ENCODE data around the gene MAP3K13.

The MAP3K13 gene

DNA sequence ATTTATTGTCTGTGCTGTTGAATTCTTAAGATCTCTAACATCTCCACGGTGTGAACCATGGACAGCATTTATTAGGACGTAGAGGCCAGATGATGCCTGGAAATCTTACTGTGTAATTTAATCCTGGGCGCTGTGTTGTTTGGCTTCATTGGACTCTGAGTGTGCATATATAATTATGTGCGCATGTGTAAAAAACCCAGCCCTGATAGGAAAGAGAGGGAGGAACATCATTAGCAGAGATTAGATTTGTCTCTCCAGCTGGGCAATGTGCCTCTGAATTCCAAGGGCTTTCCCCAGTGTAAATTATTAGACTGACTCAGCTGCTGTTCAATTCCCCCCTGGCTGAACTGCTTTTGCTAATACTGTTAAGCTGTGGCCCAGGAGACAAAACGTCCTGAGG lies 39.6 kb downstream of the MAP3K13 start:
- in situ Hi-C loops (cut with MboI; ENCODE audit: low pct_unique_long_range_greater_than_20kb, low sequenced_read_pairs, unreplicated experiment) = no loop called here
- TF ChIP-seq, protein P1, sequence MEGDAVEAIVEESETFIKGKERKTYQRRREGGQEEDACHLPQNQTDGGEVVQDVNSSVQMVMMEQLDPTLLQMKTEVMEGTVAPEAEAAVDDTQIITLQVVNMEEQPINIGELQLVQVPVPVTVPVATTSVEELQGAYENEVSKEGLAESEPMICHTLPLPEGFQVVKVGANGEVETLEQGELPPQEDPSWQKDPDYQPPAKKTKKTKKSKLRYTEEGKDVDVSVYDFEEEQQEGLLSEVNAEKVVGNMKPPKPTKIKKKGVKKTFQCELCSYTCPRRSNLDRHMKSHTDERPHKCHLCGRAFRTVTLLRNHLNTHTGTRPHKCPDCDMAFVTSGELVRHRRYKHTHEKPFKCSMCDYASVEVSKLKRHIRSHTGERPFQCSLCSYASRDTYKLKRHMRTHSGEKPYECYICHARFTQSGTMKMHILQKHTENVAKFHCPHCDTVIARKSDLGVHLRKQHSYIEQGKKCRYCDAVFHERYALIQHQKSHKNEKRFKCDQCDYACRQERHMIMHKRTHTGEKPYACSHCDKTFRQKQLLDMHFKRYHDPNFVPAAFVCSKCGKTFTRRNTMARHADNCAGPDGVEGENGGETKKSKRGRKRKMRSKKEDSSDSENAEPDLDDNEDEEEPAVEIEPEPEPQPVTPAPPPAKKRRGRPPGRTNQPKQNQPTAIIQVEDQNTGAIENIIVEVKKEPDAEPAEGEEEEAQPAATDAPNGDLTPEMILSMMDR (IDR thresholded peaks at IDR 0.05; ENCODE audit: extremely low read depth, insufficient read depth, missing control alignments) = no peak
- no peak for DNase-seq (ENCODE audit: low spot score)

DNA sequence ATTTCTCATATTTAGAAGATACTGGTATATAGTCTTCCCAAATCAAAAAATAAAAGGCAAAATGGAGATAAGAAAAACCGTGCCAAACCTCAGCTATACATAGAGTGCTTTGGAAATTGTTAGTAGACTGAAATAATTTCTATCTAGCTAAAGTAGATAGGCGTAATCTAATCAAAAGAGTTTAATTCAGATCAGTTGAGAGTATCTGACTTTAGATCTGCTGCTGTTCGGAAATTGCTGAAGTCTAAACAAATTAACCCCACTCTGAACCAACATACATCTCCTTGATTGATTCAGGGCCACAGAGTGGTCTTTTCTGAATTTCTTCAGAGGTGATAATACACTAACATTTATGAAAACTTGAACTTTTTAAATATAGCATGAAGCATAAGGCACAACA lies 40.1 kb downstream of the MAP3K13 start:
- DNase-seq (ENCODE audit: low spot score) = no peak
- in situ Hi-C loops (cut with MboI; ENCODE audit: low pct_unique_long_range_greater_than_20kb, low sequenced_read_pairs, unreplicated experiment) = no loop called here
- TF ChIP-seq, protein P1 (IDR thresholded peaks at IDR 0.05; ENCODE audit: extremely low read depth, insufficient read depth, missing control alignments) = no peak

DNA sequence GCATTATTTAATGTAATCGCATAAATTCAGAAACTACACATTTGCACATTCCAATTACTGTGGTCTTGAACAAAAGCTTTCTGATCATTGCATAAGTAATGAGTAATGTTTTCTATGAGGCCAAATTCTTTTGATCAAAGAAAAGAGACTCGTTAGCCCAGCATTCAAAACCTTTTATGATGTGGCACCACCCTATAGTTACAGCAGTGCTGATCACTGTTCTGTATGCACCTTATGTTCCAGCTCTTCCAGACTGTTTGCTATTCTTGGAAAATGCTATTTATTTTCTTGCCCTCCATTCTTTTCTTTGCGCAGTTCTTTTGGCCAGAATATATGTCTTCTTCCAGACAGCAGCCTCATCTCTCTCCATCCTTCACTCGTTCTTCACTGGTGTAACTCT lies 42.3 kb downstream of the MAP3K13 start:
- in situ Hi-C loops (cut with MboI; ENCODE audit: low pct_unique_long_range_greater_than_20kb, low sequenced_read_pairs, unreplicated experiment) = no loop called here
- no peak for DNase-seq (ENCODE audit: low spot score)
- TF ChIP-seq, protein P1 (IDR thresholded peaks at IDR 0.05; ENCODE audit: extremely low read depth, insufficient read depth, missing control alignments) = no peak

DNA sequence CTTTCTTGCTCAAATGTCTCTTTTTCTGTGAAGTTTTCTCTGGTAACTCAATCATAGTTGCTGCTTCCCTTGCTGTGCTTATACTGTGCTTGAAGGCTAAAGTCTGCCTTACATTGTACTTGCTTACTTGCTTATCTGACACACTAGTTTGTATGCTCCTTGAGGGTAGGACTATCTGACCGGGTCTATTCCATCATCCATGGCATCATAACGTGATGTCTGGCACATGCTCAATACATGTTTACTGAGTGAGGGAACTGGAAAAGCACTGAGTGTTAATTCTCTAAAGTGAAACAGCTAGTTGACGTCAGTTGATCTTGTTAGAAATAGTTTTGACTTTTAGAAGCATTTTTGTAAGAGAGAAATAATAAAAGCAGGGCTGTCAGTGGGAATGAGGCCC lies 42.7 kb downstream of the MAP3K13 start:
- in situ Hi-C loops (cut with MboI; ENCODE audit: low pct_unique_long_range_greater_than_20kb, low sequenced_read_pairs, unreplicated experiment) = no loop called here
- DNase-seq (ENCODE audit: low spot score) = no peak
- TF ChIP-seq, protein P1 (IDR thresholded peaks at IDR 0.05; ENCODE audit: extremely low read depth, insufficient read depth, missing control alignments) = no peak

DNA sequence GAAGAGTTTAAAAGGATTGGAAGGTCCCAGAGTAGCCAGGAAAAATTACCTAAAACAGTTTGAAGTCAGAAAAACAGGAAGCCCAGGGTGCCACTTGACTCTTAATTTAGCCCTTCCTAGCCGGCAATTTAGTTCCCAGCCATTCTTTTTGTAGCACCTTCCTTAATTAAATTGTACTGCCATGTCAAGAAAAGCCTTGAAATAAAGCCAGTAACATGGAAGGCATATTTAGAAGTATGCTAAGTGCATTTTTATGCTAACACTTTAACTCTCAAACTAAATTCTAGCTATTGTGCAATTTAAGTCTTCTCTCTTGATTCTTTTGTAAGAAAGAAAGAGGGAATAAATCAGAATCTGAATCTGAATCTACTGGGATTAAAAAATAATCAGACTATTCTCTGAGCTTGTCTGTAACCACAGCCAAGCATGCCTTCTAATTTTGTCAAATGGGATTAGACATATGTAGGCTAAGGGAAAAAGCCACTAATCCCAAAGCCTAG lies 43.2 kb downstream of the MAP3K13 start:
- in situ Hi-C loops (cut with MboI; ENCODE audit: low pct_unique_long_range_greater_than_20kb, low sequenced_read_pairs, unreplicated experiment) = no loop called here
- DNase-seq (ENCODE audit: low spot score) = no peak
- TF ChIP-seq, protein P1 (IDR thresholded peaks at IDR 0.05; ENCODE audit: extremely low read depth, insufficient read depth, missing control alignments) = no peak

DNA sequence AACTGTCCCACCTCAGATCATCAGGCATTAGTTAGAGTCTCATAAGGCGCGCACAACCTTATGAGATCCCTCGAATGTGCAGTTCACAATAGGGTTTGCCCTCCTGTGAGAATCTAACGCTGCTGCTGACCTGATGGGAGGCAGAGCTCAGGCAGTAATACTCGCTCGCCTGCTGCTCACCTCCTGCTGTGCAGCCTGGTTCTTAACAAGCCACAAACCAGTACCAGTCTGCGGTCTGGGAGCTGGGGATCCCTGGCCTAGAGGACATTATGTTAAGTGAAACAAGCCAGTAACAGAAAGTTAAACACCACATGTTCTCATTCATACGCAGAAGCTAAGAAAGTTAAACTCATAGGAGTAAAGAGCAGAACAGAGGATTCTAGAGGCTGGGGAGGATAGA lies 47.0 kb downstream of the MAP3K13 start:
- in situ Hi-C loops (cut with MboI; ENCODE audit: low pct_unique_long_range_greater_than_20kb, low sequenced_read_pairs, unreplicated experiment) = no loop called here
- no peak for DNase-seq (ENCODE audit: low spot score)

More for the DNA sequence above, 47.0 kb downstream of the MAP3K13 start:
- TF ChIP-seq, protein P1 (IDR thresholded peaks at IDR 0.05; ENCODE audit: extremely low read depth, insufficient read depth, missing control alignments) = no peak
